Retinal pigment epithelial cell (primary cell): ENCODE results near the gene IFT88.

Experiments used
- DNase-seq: peaks from one replicate; pipeline ENCODE4 v3.0.0-alpha.2; 2010; ENCODE audit warnings: low read depth
- H3K4me3 ChIP-seq: 2 replicates; pipeline ENCODE4 v1.5.1; 2011; ENCODE audit warnings: mild to moderate bottlenecking, low read length, control low read depth, moderate library complexity
- CTCF ChIP-seq: conservative IDR thresholded peaks from 2 replicates; pipeline ENCODE4 v1.5.1; 2011; ENCODE audit warnings: low read depth, low read length, control low read depth, inconsistent platforms

Gene IFT88

GRCh38 chr13:20729633-20730585 is 163.0 kb downstream of the IFT88 start:
- TF ChIP-seq CTCF = no peak
- no peak overlapping the region for H3K4me3 ChIP-seq
- DNase-seq = no peak

- no peak overlapping the region for H3K4me3 ChIP-seq
- DNase-seq = no peak
- TF ChIP-seq CTCF = no peak
Measured at GRCh38 chr13:20738616-20739015, 171.7 kb downstream of the IFT88 start.

GRCh38 chr13:20740021-20740420 is 173.1 kb downstream of the IFT88 start:
- no peak for TF ChIP-seq CTCF
- no peak for DNase-seq
- no peak overlapping the region for H3K4me3 ChIP-seq
